ENCODE results near the gene ADGRB3. TPM values are rescaled to one million over a fixed set of nuclear protein-coding genes. Genes with fewer than 3 reads are reported as not detected.
"Not testable (repeated sequence)": the region's sequence is repeated elsewhere in the genome, so short reads cannot be mapped to it uniquely, and the experiment has no call there.

ADGRB3 gene
- total RNA-seq, 3 donors from 2014 or later, result 0.43 to 7.8 (median 0.72) TPM

DNA sequence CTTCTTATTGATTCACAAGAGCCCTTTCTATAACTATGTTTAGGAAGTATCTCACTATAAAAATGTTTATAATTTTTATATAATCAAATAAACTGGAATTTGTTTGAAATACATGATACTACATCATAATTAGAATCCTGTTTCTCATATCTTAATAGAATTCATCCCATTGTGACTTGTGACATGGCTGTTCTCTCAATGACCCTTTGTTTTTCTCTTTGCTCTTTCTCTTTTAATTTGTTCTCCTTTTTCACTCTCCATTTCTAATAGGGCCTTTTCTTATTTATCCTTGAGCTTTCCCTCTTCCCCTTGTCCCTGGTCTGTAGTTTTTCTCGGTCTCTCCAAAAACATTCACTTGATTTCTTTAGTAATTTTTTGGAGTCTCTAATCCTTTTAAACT, 111.3 kb downstream of the ADGRB3 start:
- intact Hi-C loops (cut with DNase I, micrococcal nuclease), result no loop called here
- DNase-seq (no peak), ATAC-seq (no peak)
- Histone ChIP-seq H3K36me3 (ENCODE audit: low read depth) (no peaks in the 10 kb centered on the region), H3K4me3 (no peak overlapping the region), H3K9me3 (no peaks in the 10 kb centered on the region), H3K4me1 (ENCODE audit: low read depth) (no peaks in the 10 kb centered on the region)
- TF ChIP-seq, protein P1, sequence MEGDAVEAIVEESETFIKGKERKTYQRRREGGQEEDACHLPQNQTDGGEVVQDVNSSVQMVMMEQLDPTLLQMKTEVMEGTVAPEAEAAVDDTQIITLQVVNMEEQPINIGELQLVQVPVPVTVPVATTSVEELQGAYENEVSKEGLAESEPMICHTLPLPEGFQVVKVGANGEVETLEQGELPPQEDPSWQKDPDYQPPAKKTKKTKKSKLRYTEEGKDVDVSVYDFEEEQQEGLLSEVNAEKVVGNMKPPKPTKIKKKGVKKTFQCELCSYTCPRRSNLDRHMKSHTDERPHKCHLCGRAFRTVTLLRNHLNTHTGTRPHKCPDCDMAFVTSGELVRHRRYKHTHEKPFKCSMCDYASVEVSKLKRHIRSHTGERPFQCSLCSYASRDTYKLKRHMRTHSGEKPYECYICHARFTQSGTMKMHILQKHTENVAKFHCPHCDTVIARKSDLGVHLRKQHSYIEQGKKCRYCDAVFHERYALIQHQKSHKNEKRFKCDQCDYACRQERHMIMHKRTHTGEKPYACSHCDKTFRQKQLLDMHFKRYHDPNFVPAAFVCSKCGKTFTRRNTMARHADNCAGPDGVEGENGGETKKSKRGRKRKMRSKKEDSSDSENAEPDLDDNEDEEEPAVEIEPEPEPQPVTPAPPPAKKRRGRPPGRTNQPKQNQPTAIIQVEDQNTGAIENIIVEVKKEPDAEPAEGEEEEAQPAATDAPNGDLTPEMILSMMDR (IDR thresholded peaks at IDR 0.05), result no peak

GRCh38 chr6:68747110-68747790, 112.2 kb downstream of the ADGRB3 start:
- Histone ChIP-seq H3K9me3 (no peaks in the 10 kb centered on the region), H3K4me1 (ENCODE audit: low read depth) (no peaks in the 10 kb centered on the region), H3K36me3 (ENCODE audit: low read depth) (no peaks in the 10 kb centered on the region), H3K4me3 (no peak overlapping the region)
- TF ChIP-seq, protein P1 (IDR thresholded peaks at IDR 0.05), result no peak
- DNase-seq, result no peak
- intact Hi-C loops (cut with DNase I, micrococcal nuclease), result no loop called here
- no peak for ATAC-seq

DNA sequence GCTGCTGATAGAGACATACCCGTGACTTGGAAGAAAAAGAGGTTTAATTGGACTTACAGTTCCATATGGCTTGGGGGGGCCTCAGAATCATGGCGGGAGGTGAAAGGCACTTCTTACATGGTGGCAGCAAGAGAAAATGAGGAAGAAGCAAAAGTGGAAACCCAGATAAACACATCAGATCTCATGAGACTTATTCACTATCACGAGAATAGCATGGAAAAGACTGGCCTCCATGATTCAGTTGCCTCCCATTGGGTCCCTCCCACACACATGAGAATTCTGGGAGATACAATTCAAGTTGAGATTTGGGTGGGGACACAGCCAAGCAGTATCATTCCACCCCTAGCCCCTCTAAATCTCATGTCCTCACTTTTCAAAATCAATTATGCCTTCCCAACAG, 112.8 kb downstream of the ADGRB3 start:
- intact Hi-C loops (cut with DNase I, micrococcal nuclease); H3K9me3 ChIP-seq; H3K36me3 ChIP-seq (ENCODE audit: low read depth); DNase-seq; H3K4me1 ChIP-seq (ENCODE audit: low read depth); H3K4me3 ChIP-seq; ATAC-seq: not testable (repeated sequence)

DNA sequence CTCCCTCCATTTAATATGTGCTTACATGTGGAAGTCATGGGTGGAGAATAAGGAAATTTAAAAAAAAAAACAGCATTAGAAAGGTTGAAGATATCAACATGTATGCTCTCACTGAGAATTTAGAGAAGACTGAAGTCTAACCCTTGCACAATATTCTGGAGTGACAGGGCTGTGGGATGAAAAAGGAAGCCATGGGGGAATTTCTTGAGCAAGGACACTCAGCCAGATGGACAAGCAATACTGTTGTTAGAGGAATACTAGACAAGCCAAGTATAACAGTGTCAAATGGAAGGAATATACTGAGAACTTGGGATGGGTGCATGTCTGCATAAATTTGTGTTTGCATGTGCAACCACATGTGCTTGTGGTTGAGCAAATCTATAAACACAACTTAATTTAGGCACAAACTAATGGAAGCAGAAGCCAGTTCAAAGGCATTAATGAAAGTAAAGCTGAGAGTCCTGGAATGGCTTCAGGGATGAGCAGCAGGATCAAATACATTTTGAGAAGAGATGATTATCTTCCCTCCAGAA, 119.7 kb downstream of the ADGRB3 start:
- intact Hi-C loops (cut with DNase I, micrococcal nuclease), result no loop called here
- DNase-seq, result no peak
- no peaks in the 10 kb centered on the region for H3K9me3 ChIP-seq
- no peaks in the 10 kb centered on the region for H3K36me3 ChIP-seq (ENCODE audit: low read depth)
- no peak overlapping the region for H3K4me3 ChIP-seq
- H3K4me1 ChIP-seq (ENCODE audit: low read depth), result no peaks in the 10 kb centered on the region
- no peak for ATAC-seq
- TF ChIP-seq, protein P1 (IDR thresholded peaks at IDR 0.05), result no peak

DNA sequence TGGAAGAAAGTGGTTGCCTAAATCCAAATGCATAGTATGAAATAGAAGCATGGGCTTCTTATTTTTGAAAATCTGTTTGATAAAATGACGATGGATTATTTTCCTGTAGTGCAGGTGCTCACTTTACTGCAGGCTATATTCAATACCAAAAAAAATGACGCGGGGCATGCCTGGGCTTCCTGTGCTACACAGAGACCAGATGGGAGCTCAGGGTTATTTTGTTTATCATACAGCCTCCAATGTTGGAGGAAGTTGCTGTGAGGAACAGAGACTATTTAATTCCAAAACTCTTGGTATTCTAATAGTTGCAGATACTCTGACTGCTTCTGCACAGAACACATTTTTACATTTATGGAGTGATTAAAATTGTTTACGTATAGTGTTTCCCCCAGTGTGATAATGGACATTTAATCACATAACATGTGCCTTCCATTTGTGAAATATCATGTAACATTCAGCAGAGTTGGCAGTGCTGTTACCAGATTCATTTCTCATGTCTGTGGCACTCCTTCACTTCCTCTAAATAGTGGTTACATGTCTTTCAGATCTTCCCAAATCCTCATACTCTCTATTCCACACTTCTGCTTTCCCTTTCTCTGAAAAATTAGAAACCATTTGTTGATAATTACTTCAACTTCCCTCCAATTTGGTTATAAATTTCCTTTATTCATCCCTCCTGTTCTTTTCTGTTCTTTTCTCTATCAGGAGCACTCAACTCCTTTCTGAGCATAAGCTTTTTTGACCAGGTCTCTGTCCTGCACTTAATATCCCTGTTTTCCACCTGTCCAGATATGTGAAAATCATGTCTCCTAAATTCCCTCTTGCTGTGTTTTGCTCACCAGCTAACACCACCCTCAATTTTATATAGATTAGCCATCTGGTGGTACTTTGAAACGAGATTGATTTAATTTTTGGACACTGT, 121.6 kb downstream of the ADGRB3 start:
- intact Hi-C loops (cut with DNase I, micrococcal nuclease), result no loop called here
- TF ChIP-seq, protein P1 (IDR thresholded peaks at IDR 0.05), result no peak
- Histone ChIP-seq H3K4me1 (ENCODE audit: low read depth) (no peaks in the 10 kb centered on the region), H3K36me3 (ENCODE audit: low read depth) (no peaks in the 10 kb centered on the region), H3K9me3 (no peaks in the 10 kb centered on the region), H3K4me3 (no peak overlapping the region)
- ATAC-seq (no peak), DNase-seq (no peak)

DNA sequence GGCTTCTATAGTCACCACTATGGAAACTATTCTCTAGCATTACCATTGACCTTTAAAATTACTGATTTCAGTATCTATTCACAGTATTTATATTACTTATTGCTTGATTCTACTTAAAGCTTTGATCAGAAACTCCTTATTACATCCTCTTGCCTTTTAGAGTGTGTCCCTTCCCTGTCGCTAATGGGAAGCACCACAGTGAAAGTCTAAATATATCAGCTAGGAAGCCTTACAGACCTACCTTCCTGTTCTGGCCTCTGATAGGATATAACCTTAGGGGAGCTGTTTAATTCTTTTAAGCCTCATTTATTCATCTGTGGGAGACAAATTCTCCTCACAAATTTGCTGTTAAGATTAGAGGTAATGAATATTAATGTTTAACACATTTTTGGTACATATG, 122.7 kb downstream of the ADGRB3 start:
- no peaks in the 10 kb centered on the region for H3K36me3 ChIP-seq (ENCODE audit: low read depth)

More for the DNA sequence above, 122.7 kb downstream of the ADGRB3 start:
- TF ChIP-seq, protein P1 (IDR thresholded peaks at IDR 0.05), result no peak
- intact Hi-C loops (cut with DNase I, micrococcal nuclease), result no loop called here
- Histone ChIP-seq H3K4me3 (no peak overlapping the region), H3K9me3 (no peaks in the 10 kb centered on the region), H3K4me1 (ENCODE audit: low read depth) (no peaks in the 10 kb centered on the region)
- ATAC-seq (no peak), DNase-seq (no peak)

Measured in mucosa of descending colon (tissue), 3 donors.